Fibroblast of lung (primary cell): ENCODE data around the gene PDLIM4.

Experiments
- CTCF ChIP-seq, 2 donors: IDR thresholded peaks in 1 of 2; conservative IDR thresholded peaks in 1 of 2; 1 replicate in 1 of 2; 2 replicates in 1 of 2; pipeline ENCODE4 v1.5.1; 2011 to 2012; ENCODE audit warnings: low read length in 2 of 2, control low read depth in 1 of 2, inconsistent platforms in 1 of 2, low read depth in 1 of 2, mild to moderate bottlenecking in 1 of 2
- EZH2 ChIP-seq: IDR thresholded peaks from 2 replicates; pipeline ENCODE4 v1.5.1; 2012; ENCODE audit warnings: low read length, control low read depth, mild to moderate bottlenecking; ENCODE audit errors: missing control alignments

DNA sequence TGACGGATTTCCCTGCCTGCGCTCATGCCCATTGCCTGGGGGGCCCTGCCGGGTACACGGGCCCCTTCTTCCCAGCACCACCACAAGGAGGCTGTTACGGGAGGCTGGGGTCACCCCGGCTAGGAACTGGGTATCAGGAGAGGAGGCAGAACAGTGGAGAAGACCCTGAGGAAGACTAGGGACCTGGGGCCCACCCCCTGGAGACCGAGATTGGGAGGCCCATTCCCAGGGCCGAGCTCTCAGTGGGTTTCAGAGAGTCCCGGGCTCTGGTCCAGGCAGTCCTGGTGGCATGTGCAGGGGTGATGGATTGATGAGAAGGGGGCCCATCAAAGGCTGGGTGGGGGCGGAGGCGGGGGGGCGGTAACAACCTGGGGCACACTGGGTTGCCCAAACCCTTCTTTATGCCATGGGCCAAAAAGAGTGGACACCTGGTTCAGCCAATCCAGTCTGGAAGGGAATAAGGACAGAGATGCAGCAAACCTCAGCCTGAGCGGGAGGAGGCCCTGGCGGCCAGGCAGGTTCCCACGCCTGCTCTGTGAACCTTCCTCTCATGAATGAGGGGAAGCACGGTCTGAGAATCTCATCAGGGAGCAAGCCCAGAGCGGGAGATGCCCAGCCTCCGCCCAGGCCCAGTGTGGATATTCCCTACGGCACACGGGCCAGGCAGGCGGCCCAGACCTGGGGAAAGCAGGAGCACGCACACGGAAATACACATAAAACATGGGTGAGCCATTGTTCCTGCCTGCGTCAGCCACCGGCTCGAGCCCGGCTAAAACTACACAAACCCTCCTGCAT is 29.1 kb upstream of the PDLIM4 start:
- no peak for TF ChIP-seq EZH2
- TF ChIP-seq CTCF (conservative IDR thresholded peaks at IDR 0.05 in 1 of 2, IDR thresholded peaks at IDR 0.05 in 1 of 2; ENCODE audit: low read depth in 1 of 2, low read length in 2 of 2) = peak in 1 of 2 donors; percentile 6
